ENCODE data around the gene ARHGEF10L.

- TF ChIP-seq CTCF (IDR thresholded peaks at IDR 0.05) (no peak), POLR2A (IDR thresholded peaks at IDR 0.05) (no peak)
Measured at GRCh38 chr1:17563494-17564281, 24.2 kb downstream of the ARHGEF10L start.
